ENCODE results near the gene PHGDH. TPM values are rescaled to one million over a fixed set of nuclear protein-coding genes. Genes with fewer than 3 reads are reported as not detected.
A peak's percentile ranks its signal among the peaks of the same experiment; 100 is the strongest.
"Not testable (repeated sequence)": the region's sequence is repeated elsewhere in the genome, so short reads cannot be mapped to it uniquely, and the experiment has no call there.

The PHGDH gene
- total and polyA plus RNA-seq, 2 of the 13 experiments (the other 11 are each of a cell fraction or from before 2014, with no cell fraction given), result 95.8 to 133 TPM

- H3K9ac ChIP-seq (ENCODE audit: insufficient read depth, low read depth, low read length); FAIRE-seq; ATAC-seq; H3K36me3 ChIP-seq (replicated peaks in 1 of 2; ENCODE audit: control insufficient read depth in 1 of 2, insufficient read depth in 2 of 2, low read length in 2 of 2); H3K4me3 ChIP-seq (replicated peaks in 1 of 3; ENCODE audit: insufficient read depth in 1 of 3, low read depth in 2 of 3, low read length in 3 of 3); H3K27me3 ChIP-seq (ENCODE audit: control insufficient read depth in 1 of 2, insufficient read depth in 2 of 2, low read length in 2 of 2); intact Hi-C loops (cut with micrococcal nuclease; ENCODE audit: unreplicated experiment); DNase-seq (ENCODE audit: low spot score); H3K79me2 ChIP-seq (ENCODE audit: insufficient read depth, low read length); H2AFZ ChIP-seq (ENCODE audit: low read length); H3K27ac ChIP-seq (ENCODE audit: extremely low read length, insufficient read depth, low read length); H3K9me3 ChIP-seq (ENCODE audit: low read length); in situ Hi-C loops (cut with HindIII; ENCODE audit: extremely low pct_ligation_motif_present, low pct_unique_long_range_greater_than_20kb); H4K20me1 ChIP-seq (ENCODE audit: insufficient read depth, low read length); CTCF ChIA-PET (ENCODE audit: low intra/inter-chr PET ratio, low total read pairs); BruUV-seq (replicated peaks): not testable (repeated sequence)
- Histone ChIP-seq H3K4me2 (ENCODE audit: low read depth, low read length) (peak overlapping the region; percentile 30; the same call in 1 of the 2 replicates), H3K4me1 (ENCODE audit: insufficient read depth, low read length) (peaks cover 70% of the 10 kb centered on the region)
- POLR2A ChIA-PET, result interaction anchor here (1.5 kb wide), 1 partner anchor 19 kb away, joined by 4 read pairs; no protein-coding TSS in a partner anchor
- 2% methylated on average over 7 of the region's 7 CpGs for WGBS (ENCODE audit: low lambda C conversion rate)
Measured at GRCh38 chr1:119786046-119786445, 74.3 kb downstream of the PHGDH start.

GRCh38 chr1:119786473-119787050 is 74.8 kb downstream of the PHGDH start:
- ATAC-seq; FAIRE-seq; BruUV-seq (replicated peaks); H4K20me1 ChIP-seq (ENCODE audit: insufficient read depth, low read length); H3K36me3 ChIP-seq (replicated peaks in 1 of 2; ENCODE audit: control insufficient read depth in 1 of 2, insufficient read depth in 2 of 2, low read length in 2 of 2); H3K4me2 ChIP-seq (ENCODE audit: low read depth, low read length); CTCF ChIA-PET (ENCODE audit: low intra/inter-chr PET ratio, low total read pairs); H3K9me3 ChIP-seq (ENCODE audit: low read length); DNase-seq (ENCODE audit: low spot score); intact Hi-C loops (cut with micrococcal nuclease; ENCODE audit: unreplicated experiment); H3K4me3 ChIP-seq (replicated peaks in 1 of 3; ENCODE audit: insufficient read depth in 1 of 3, low read depth in 2 of 3, low read length in 3 of 3); H3K9ac ChIP-seq (ENCODE audit: insufficient read depth, low read depth, low read length); H3K79me2 ChIP-seq (ENCODE audit: insufficient read depth, low read length); in situ Hi-C loops (cut with HindIII; ENCODE audit: extremely low pct_ligation_motif_present, low pct_unique_long_range_greater_than_20kb); H3K27me3 ChIP-seq (ENCODE audit: control insufficient read depth in 1 of 2, insufficient read depth in 2 of 2, low read length in 2 of 2); H3K27ac ChIP-seq (ENCODE audit: extremely low read length, insufficient read depth, low read length); H2AFZ ChIP-seq (ENCODE audit: low read length): not testable (repeated sequence)
- 22% methylated on average over 4 of the region's 4 CpGs for WGBS (ENCODE audit: low lambda C conversion rate)
- H3K4me1 ChIP-seq (ENCODE audit: insufficient read depth, low read length), result peaks cover 72% of the 10 kb centered on the region
- POLR2A ChIA-PET, result interaction anchor here (1.5 kb wide), 1 partner anchor 20 kb away, joined by 4 read pairs; no protein-coding TSS in a partner anchor

GRCh38 chr1:119787776-119788175 is 76.0 kb downstream of the PHGDH start:
- FAIRE-seq, result peak; percentile 37
- 9% methylated on average over 2 of the region's 2 CpGs for WGBS (ENCODE audit: low lambda C conversion rate)
- no peak for ATAC-seq
- peaks cover 70% of the 10 kb centered on the region for H3K4me1 ChIP-seq (ENCODE audit: insufficient read depth, low read length)
- intact Hi-C loops (cut with micrococcal nuclease; ENCODE audit: unreplicated experiment) (no loop called here), in situ Hi-C loops (cut with HindIII; ENCODE audit: extremely low pct_ligation_motif_present, low pct_unique_long_range_greater_than_20kb) (no loop called here)
- ChIA-PET POLR2A (no interaction called here), CTCF (ENCODE audit: low intra/inter-chr PET ratio, low total read pairs) (no interaction called here)
- no TSS peak for BruUV-seq (replicated peaks)
- H3K9me3 ChIP-seq (ENCODE audit: low read length), result no peaks in the 10 kb centered on the region
- H3K4me2 ChIP-seq (ENCODE audit: low read depth, low read length), result no peak overlapping the region; the same call in 1 of the 2 replicates
- H3K36me3 ChIP-seq (replicated peaks in 1 of 2; ENCODE audit: control insufficient read depth in 1 of 2, insufficient read depth in 2 of 2, low read length in 2 of 2), result no peaks in the 10 kb centered on the region
- no peaks in the 10 kb centered on the region for H4K20me1 ChIP-seq (ENCODE audit: insufficient read depth, low read length)
- H3K4me3 ChIP-seq (replicated peaks in 1 of 3; ENCODE audit: insufficient read depth in 1 of 3, low read depth in 2 of 3, low read length in 3 of 3), result no peak overlapping the region
- TF ChIP-seq ZNF253 (CRISPR knock-in tag; IDR thresholded peaks at IDR 0.05; ENCODE audit: borderline replicate concordance), result no peak
- no peak for DNase-seq (ENCODE audit: low spot score)
- H2AFZ ChIP-seq (ENCODE audit: low read length), result no peak overlapping the region
- no peak overlapping the region for H3K27ac ChIP-seq (ENCODE audit: extremely low read length, insufficient read depth, low read length)
- no peaks in the 10 kb centered on the region for H3K27me3 ChIP-seq (ENCODE audit: control insufficient read depth in 1 of 2, insufficient read depth in 2 of 2, low read length in 2 of 2)
- no peak overlapping the region for H3K9ac ChIP-seq (ENCODE audit: insufficient read depth, low read depth, low read length)
- no peaks in the 10 kb centered on the region for H3K79me2 ChIP-seq (ENCODE audit: insufficient read depth, low read length)

All from HepG2 (cell line).